Hepatocyte (in vitro differentiated cells): ENCODE results near the gene NUCKS1. TPM values are rescaled to one million over a fixed set of nuclear protein-coding genes. Genes with fewer than 3 reads are reported as not detected.

Source experiments
- DNase-seq: peaks from one replicate; pipeline ENCODE4 v3.0.0-alpha.2; 2016; ENCODE audit warnings: low spot score
- H2AFZ ChIP-seq: fragments of 200-600 bp; sonication (generic); 2 replicates; pipeline ENCODE4 v1.6.0; 2016; ENCODE audit warnings: antibody characterized with exemption, mild to moderate bottlenecking
- H3K27ac ChIP-seq: fragments of 200-600 bp; sonication (generic); 2 replicates; pipeline ENCODE4 v1.5.1; 2016; ENCODE audit warnings: mild to moderate bottlenecking
- H3K27me3 ChIP-seq: fragments of 200-600 bp; sonication (generic); 2 replicates; pipeline ENCODE4 v1.6.1; 2016
- H3K36me3 ChIP-seq: fragments of 200-600 bp; sonication (generic); replicated peaks from 2 replicates; pipeline ENCODE4 v1.5.1; 2016; ENCODE audit warnings: low read depth; ENCODE audit not compliant: insufficient read depth
- H3K4me1 ChIP-seq: fragments of 200-600 bp; sonication (generic); 2 replicates; pipeline ENCODE4 v1.5.1; 2016; ENCODE audit warnings: mild to moderate bottlenecking, moderate library complexity; ENCODE audit not compliant: insufficient read depth
- H3K4me2 ChIP-seq: fragments of 200-600 bp; sonication (generic); 2 replicates; pipeline ENCODE4 v1.6.0; 2016
- H3K4me3 ChIP-seq: fragments of 200-600 bp; sonication (generic); 2 replicates; pipeline ENCODE4 v1.5.1; 2016; ENCODE audit warnings: mild to moderate bottlenecking
- H3K79me2 ChIP-seq: fragments of 200-600 bp; sonication (generic); 2 replicates; pipeline ENCODE4 v1.6.0; 2017; ENCODE audit warnings: mild to moderate bottlenecking
- H3K9me2 ChIP-seq: fragments of 200-600 bp; sonication (generic); replicated peaks from 2 replicates; pipeline ENCODE4 v1.6.0; 2017; ENCODE audit warnings: mild to moderate bottlenecking; ENCODE audit not compliant: insufficient read depth
- H3K9me3 ChIP-seq: fragments of 200-600 bp; sonication (generic); 2 replicates; pipeline ENCODE4 v1.5.1; 2016; ENCODE audit warnings: low read depth, mild to moderate bottlenecking
- H4K20me1 ChIP-seq: fragments of 200-600 bp; sonication (generic); 2 replicates; pipeline ENCODE4 v1.6.0; 2016; ENCODE audit warnings: mild to moderate bottlenecking; ENCODE audit not compliant: insufficient read depth, poor library complexity, severe bottlenecking
- CTCF ChIP-seq: fragments of 200-600 bp; sonication (generic); IDR thresholded peaks from 2 replicates; pipeline ENCODE4 v1.5.1; 2016; ENCODE audit warnings: antibody characterized with exemption, mild to moderate bottlenecking; ENCODE audit not compliant: poor library complexity
- EZH2 ChIP-seq: fragments of 200-600 bp; sonication (generic); IDR thresholded peaks from 2 replicates; pipeline ENCODE4 v1.6.1; 2016; ENCODE audit warnings: antibody characterized with exemption, mild to moderate bottlenecking, borderline replicate concordance
- EZH2phosphoT487 ChIP-seq: fragments of 200-600 bp; sonication (generic); IDR thresholded peaks from one replicate; pipeline ENCODE4 v1.6.1; 2018; ENCODE audit warnings: antibody characterized with exemption, mild to moderate bottlenecking, low read depth, moderate library complexity; ENCODE audit not compliant: unreplicated experiment, severe bottlenecking
- WGBS: methylation state at CpG from one replicate; pipeline ENCODE4 v1.1.6; 2016; ENCODE audit warnings: low lambda C conversion rate; ENCODE audit errors: missing lambda C conversion rate; 5-methylcytosine and 5-hydroxymethylcytosine counted together
- polyA plus RNA-seq: library from polyadenylated mRNA; unstranded; fragments of >200 nt; fragmentation: Nextera tagmentation; extraction: Ambion mirVana; gene quantifications from 2 replicates; pipeline ENCODE4 v1.2.1, GENCODE V29; 2016
- small RNA-seq: library from RNA; depleted of rRNA; stranded (forward); fragments of <200 nt; gene quantifications from one replicate; pipeline ENCODE3, GENCODE V24; 2014
- total RNA-seq: library from RNA; depleted of rRNA; stranded (reverse); fragments of >200 nt; gene quantifications from 2 replicates; pipeline ENCODE4 v1.2.3, GENCODE V29; 2014

Gene NUCKS1
- total and polyA plus RNA-seq, 2 experiments from 2014 or later, result 28.4 to 143 TPM

- no peaks in the 10 kb centered on the region for H3K9me2 ChIP-seq
- H3K4me2 ChIP-seq, result no peak overlapping the region
- no peaks in the 10 kb centered on the region for H3K27me3 ChIP-seq
- DNase-seq, result no peak
- H3K4me1 ChIP-seq, result peaks cover 18% of the 10 kb centered on the region
- H3K4me3 ChIP-seq, result no peak overlapping the region
- TF ChIP-seq CTCF (no peak), EZH2phosphoT487 (no peak), EZH2 (no peak)
- no peaks in the 10 kb centered on the region for H3K36me3 ChIP-seq
- peaks cover 15% of the 10 kb centered on the region for H3K79me2 ChIP-seq
- H3K27ac ChIP-seq, result no peak overlapping the region
- H3K9me3 ChIP-seq, result no peaks in the 10 kb centered on the region
- no peaks in the 10 kb centered on the region for H4K20me1 ChIP-seq
- no peak overlapping the region for H2AFZ ChIP-seq
- 85% methylated on average over 19 of the region's 19 CpGs for WGBS
These were observed 85.5 kb downstream of the NUCKS1 start for GRCh38 chr1:205664399-205665017.

DNA sequence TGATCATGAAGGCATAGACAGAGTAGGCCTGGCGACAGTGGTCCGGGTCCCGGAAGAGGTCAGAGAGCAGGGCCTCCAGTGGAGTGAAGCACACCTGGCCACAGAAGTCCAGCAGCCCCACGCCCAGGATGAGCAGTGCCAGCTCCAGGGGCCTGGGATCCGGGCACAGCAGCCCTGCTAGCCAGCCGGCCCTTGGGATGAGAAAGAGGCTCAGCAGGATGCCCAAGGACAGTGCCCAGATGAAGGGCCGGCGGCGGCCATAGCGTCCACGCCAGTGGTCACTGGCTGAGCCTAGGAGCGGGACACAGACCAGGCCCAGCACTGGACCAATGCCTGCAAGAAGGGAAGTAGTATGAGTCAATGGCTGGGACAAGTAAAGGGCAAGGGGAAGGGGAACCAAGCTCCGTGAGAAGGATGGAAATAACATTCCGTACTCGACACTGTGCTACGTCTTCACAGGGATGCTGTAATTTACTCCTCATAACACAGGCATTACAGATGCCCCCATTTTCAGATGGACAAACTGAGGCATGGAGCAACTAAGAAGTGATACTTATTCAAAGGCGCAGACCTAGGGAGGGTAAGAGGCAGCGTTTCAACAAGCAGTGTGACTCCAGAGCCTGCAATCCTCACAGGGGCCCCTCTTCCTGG is 86.6 kb downstream of the NUCKS1 start:
- no peak overlapping the region for H3K4me2 ChIP-seq
- no peak for DNase-seq
- H3K36me3 ChIP-seq, result no peaks in the 10 kb centered on the region
- no peak overlapping the region for H3K27ac ChIP-seq
- H3K4me3 ChIP-seq, result no peak overlapping the region
- no peaks in the 10 kb centered on the region for H4K20me1 ChIP-seq
- peaks cover 8% of the 10 kb centered on the region for H3K79me2 ChIP-seq
- H3K4me1 ChIP-seq, result peaks cover 13% of the 10 kb centered on the region
- no peaks in the 10 kb centered on the region for H3K9me3 ChIP-seq
- no peaks in the 10 kb centered on the region for H3K27me3 ChIP-seq
- no peaks in the 10 kb centered on the region for H3K9me2 ChIP-seq
- no peak overlapping the region for H2AFZ ChIP-seq
- TF ChIP-seq CTCF, result no peak
- TF ChIP-seq EZH2, result no peak
- TF ChIP-seq EZH2phosphoT487, result no peak
- 98% methylated on average over 18 of the region's 18 CpGs for WGBS

Small RNAs within 50 kb of the gene (small RNA-seq; reads per million reads assigned to genes)
- not detected for gene RF00017
- gene RF00139, result not detected

Other genes starting within 250 kb of the NUCKS1 start
- gene CDK18, start 245.5 kb downstream of the NUCKS1 start, total RNA-seq, result 4.5 and 8.0 TPM in 2 replicates
- gene CDK18, start 245.5 kb downstream of the NUCKS1 start, polyA plus RNA-seq, result 16.7 and 20.0 TPM in 2 replicates
- gene ELK4, start 118.2 kb downstream of the NUCKS1 start, total RNA-seq, result 16.0 and 19.1 TPM in 2 replicates
- 4.7 and 6.1 TPM in 2 replicates for gene ELK4, start 118.2 kb downstream of the NUCKS1 start, polyA plus RNA-seq
- gene SLC45A3, start 69.7 kb downstream of the NUCKS1 start, total RNA-seq, result 10.0 and 12.2 TPM in 2 replicates
- 4.6 and 4.8 TPM in 2 replicates for gene SLC45A3, start 69.7 kb downstream of the NUCKS1 start, polyA plus RNA-seq
- 45.4 and 47.5 TPM in 2 replicates for gene RAB29, start 25.3 kb upstream of the NUCKS1 start, total RNA-seq
- gene RAB29, start 25.3 kb upstream of the NUCKS1 start, polyA plus RNA-seq, result 33.3 and 33.8 TPM in 2 replicates
- 10.4 and 16.8 TPM in 2 replicates for gene SLC41A1, start 63.0 kb upstream of the NUCKS1 start, total RNA-seq
- 13.8 and 15.3 TPM in 2 replicates for gene SLC41A1, start 63.0 kb upstream of the NUCKS1 start, polyA plus RNA-seq
- not detected in 2 replicates for gene PM20D1, start 100.0 kb upstream of the NUCKS1 start, total RNA-seq
- 0.07 and 0.08 TPM in 2 replicates for gene PM20D1, start 100.0 kb upstream of the NUCKS1 start, polyA plus RNA-seq
- 0.13 and 0.44 TPM in 2 replicates for gene SLC26A9, start 193.3 kb upstream of the NUCKS1 start, total RNA-seq
- gene SLC26A9, start 193.3 kb upstream of the NUCKS1 start, polyA plus RNA-seq, result 0.63 and 2.4 TPM in 2 replicates